Stimulated activated CD4-positive, alpha-beta T cell treated with anti-CD3 and anti-CD28 coated beads, Interleukin-1b, Interleukin-23, amount 100 ng/mL, for 48 hours (primary cell): ENCODE measurements around the gene CEBPB.
"Not testable (repeated sequence)": the region's sequence is repeated elsewhere in the genome, so short reads cannot be mapped to it uniquely, and the experiment has no call there.

ENCODE experiments used
- DNase-seq: peaks from one replicate; pipeline ENCODE4 v3.0.0-alpha.2; 2020

The CEBPB gene

GRCh38 chr20:50170549-50171220, 19.9 kb upstream of the CEBPB start:
- DNase-seq, result no peak

- no peak for DNase-seq
These were observed 18.1 kb upstream of the CEBPB start for GRCh38 chr20:50172347-50173013.

- DNase-seq, result no peak
These were observed 16.2 kb upstream of the CEBPB start for GRCh38 chr20:50174456-50174855.

- DNase-seq, result no peak
These were observed 14.4 kb upstream of the CEBPB start for GRCh38 chr20:50175938-50176933.

- not testable (repeated sequence) for DNase-seq
These were observed 12.0 kb upstream of the CEBPB start for GRCh38 chr20:50178672-50179071.

- no peak for DNase-seq
These were observed 9.3 kb upstream of the CEBPB start for GRCh38 chr20:50181344-50181743.

GRCh38 chr20:50182346-50182745, 8.3 kb upstream of the CEBPB start:
- no peak for DNase-seq

- DNase-seq, result no peak
These were observed 5.2 kb upstream of the CEBPB start for GRCh38 chr20:50185426-50185825.

- peak; percentile 88 for DNase-seq
These were observed 4.3 kb upstream of the CEBPB start for GRCh38 chr20:50186151-50186885.

- no peak for DNase-seq
These were observed 3.6 kb upstream of the CEBPB start for GRCh38 chr20:50186987-50187402.

- no peak for DNase-seq
These were observed 3.1 kb upstream of the CEBPB start for GRCh38 chr20:50187403-50188051.

- no peak for DNase-seq
These were observed 2.3 kb upstream of the CEBPB start for GRCh38 chr20:50188287-50188688.

GRCh38 chr20:50188879-50189680, 1.6 kb upstream of the CEBPB start:
- no peak for DNase-seq

- DNase-seq, result no peak
These were observed 864 bp upstream of the CEBPB start for GRCh38 chr20:50189681-50190250.

GRCh38 chr20:50191065-50191543, 474 bp downstream of the CEBPB start:
- peak; percentile 62 for DNase-seq

- DNase-seq, result peak; percentile 52
These were observed 1.1 kb downstream of the CEBPB start for GRCh38 chr20:50191544-50192363.

- peak; percentile 89 for DNase-seq
These were observed 2.0 kb downstream of the CEBPB start for GRCh38 chr20:50192364-50193198.

- DNase-seq, result no peak
These were observed 2.7 kb downstream of the CEBPB start for GRCh38 chr20:50193199-50193835.
